Vagina (tissue), 2 donors: ENCODE data around the gene HLTF.

Source experiments
- POLR2A ChIP-seq, 2 donors: fragments of 450-650 bp; IDR thresholded peaks; one replicate each; pipeline ENCODE4 v1.6.1; 2017; ENCODE audit warnings: antibody characterized with exemption in 2 of 2, mild to moderate bottlenecking in 2 of 2, moderate library complexity in 2 of 2
- POLR2AphosphoS5 ChIP-seq, 2 donors: sonication (generic); formaldehyde crosslinking; IDR thresholded peaks; one replicate each; pipeline ENCODE4 v1.9.0; 2017; ENCODE audit warnings: antibody characterized with exemption in 2 of 2, mild to moderate bottlenecking in 2 of 2, low read depth in 1 of 2; ENCODE audit not compliant: insufficient read depth in 1 of 2
- TF ChIP-seq, protein P1 (sequence below), 3 experiments: fragments of 450-650 bp in 2 of 3; fragments of 200-600 bp in 1 of 3; sonication (generic) in 1 of 3; IDR thresholded peaks; one replicate each; pipeline ENCODE4 v1.5.1; 2017 to 2019; ENCODE audit warnings: antibody characterized with exemption in 3 of 3, mild to moderate bottlenecking in 2 of 3, moderate library complexity in 2 of 3

DNA sequence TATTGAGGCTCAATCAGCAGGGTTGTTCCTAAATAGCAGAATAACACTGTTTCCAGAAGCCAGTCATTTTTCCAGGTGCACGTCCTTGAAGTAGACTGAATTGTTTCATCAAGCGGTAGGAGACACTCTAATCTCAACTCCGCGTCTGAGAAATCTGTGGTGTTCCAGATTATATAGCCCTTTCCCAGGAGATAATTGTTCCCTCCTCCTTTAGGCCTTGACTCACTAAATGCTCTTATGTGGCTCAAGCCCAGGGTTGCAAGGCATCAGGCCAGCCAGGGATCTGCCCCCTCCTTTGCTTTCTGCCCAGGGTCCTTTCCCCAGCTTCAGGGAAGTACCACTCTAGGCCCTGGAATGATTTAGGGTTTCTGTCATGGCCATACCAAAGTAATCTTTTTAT, 5.7 kb upstream of the HLTF start:
- TF ChIP-seq, protein P1, sequence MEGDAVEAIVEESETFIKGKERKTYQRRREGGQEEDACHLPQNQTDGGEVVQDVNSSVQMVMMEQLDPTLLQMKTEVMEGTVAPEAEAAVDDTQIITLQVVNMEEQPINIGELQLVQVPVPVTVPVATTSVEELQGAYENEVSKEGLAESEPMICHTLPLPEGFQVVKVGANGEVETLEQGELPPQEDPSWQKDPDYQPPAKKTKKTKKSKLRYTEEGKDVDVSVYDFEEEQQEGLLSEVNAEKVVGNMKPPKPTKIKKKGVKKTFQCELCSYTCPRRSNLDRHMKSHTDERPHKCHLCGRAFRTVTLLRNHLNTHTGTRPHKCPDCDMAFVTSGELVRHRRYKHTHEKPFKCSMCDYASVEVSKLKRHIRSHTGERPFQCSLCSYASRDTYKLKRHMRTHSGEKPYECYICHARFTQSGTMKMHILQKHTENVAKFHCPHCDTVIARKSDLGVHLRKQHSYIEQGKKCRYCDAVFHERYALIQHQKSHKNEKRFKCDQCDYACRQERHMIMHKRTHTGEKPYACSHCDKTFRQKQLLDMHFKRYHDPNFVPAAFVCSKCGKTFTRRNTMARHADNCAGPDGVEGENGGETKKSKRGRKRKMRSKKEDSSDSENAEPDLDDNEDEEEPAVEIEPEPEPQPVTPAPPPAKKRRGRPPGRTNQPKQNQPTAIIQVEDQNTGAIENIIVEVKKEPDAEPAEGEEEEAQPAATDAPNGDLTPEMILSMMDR (IDR thresholded peaks at IDR 0.05), result no peak
- no peak for TF ChIP-seq POLR2AphosphoS5 (IDR thresholded peaks at IDR 0.05; ENCODE audit: insufficient read depth in 1 of 2, low read depth in 1 of 2)
- no peak for TF ChIP-seq POLR2A (IDR thresholded peaks at IDR 0.05)
